ENCODE results near the gene NRXN3. TPM values are rescaled to one million over a fixed set of nuclear protein-coding genes. Genes with fewer than 3 reads are reported as not detected.

Gene NRXN3
- total RNA-seq, 2 experiments from 2014 or later, result not detected

GRCh38 chr14:78581229-78581628 is 411.1 kb downstream of the NRXN3 start:
- CTCF ChIA-PET, result interaction anchor here (1.2 to 1.3 kb wide), 2 partner anchors 10 to 13 kb away, joined by 3 read pairs; no protein-coding TSS in a partner anchor

GRCh38 chr14:78586681-78587080 is 416.5 kb downstream of the NRXN3 start:
- no peak overlapping the region for H3K4me3 Mint-ChIP-seq
- DNase-seq, result no peak
- POLR2A ChIA-PET, result no interaction called here
- CTCF ChIA-PET, result no interaction called here
- no peaks in the 10 kb centered on the region for H3K4me1 Mint-ChIP-seq
- no peaks in the 10 kb centered on the region for H3K9me3 Mint-ChIP-seq
- H3K27ac Mint-ChIP-seq, result no peak overlapping the region
- H3K27me3 Mint-ChIP-seq, result no peaks in the 10 kb centered on the region
- no peaks in the 10 kb centered on the region for H3K36me3 Mint-ChIP-seq (ENCODE audit: low read depth)

More at GRCh38 chr14:78581229-78581628, 411.1 kb downstream of the NRXN3 start:
- POLR2A ChIA-PET, result no interaction called here
- no peaks in the 10 kb centered on the region for H3K27me3 Mint-ChIP-seq
- no peak overlapping the region for H3K4me3 Mint-ChIP-seq
- no peak overlapping the region for H3K27ac Mint-ChIP-seq
- H3K9me3 Mint-ChIP-seq, result no peaks in the 10 kb centered on the region
- H3K4me1 Mint-ChIP-seq, result no peaks in the 10 kb centered on the region
- no peak for DNase-seq
- H3K36me3 Mint-ChIP-seq (ENCODE audit: low read depth), result no peaks in the 10 kb centered on the region

GRCh38 chr14:78588906-78589305 is 418.7 kb downstream of the NRXN3 start:
- H3K36me3 Mint-ChIP-seq (ENCODE audit: low read depth), result no peaks in the 10 kb centered on the region
- no peak overlapping the region for H3K4me3 Mint-ChIP-seq
- no peak for DNase-seq
- H3K4me1 Mint-ChIP-seq, result no peaks in the 10 kb centered on the region
- no peaks in the 10 kb centered on the region for H3K9me3 Mint-ChIP-seq
- CTCF ChIA-PET, result no interaction called here
- H3K27ac Mint-ChIP-seq, result no peak overlapping the region
- no peaks in the 10 kb centered on the region for H3K27me3 Mint-ChIP-seq
- POLR2A ChIA-PET, result no interaction called here

- peaks cover 2% of the 10 kb centered on the region for H3K27me3 Mint-ChIP-seq
- no peaks in the 10 kb centered on the region for H3K4me1 Mint-ChIP-seq
- no peaks in the 10 kb centered on the region for H3K9me3 Mint-ChIP-seq
- ChIA-PET POLR2A (no interaction called here), CTCF (interaction anchor here (0.6 kb wide), 1 partner anchor 93 kb away, joined by 4 read pairs; no protein-coding TSS in a partner anchor)
- H3K36me3 Mint-ChIP-seq (ENCODE audit: low read depth), result no peaks in the 10 kb centered on the region
- no peak overlapping the region for H3K4me3 Mint-ChIP-seq
- DNase-seq, result no peak
- H3K27ac Mint-ChIP-seq, result no peak overlapping the region
These were observed 422.5 kb downstream of the NRXN3 start for GRCh38 chr14:78592616-78593219.

GRCh38 chr14:78593949-78594348 is 423.8 kb downstream of the NRXN3 start:
- CTCF ChIA-PET, result no interaction called here

GRCh38 chr14:78595797-78596196 is 425.6 kb downstream of the NRXN3 start:
- no peaks in the 10 kb centered on the region for H3K36me3 Mint-ChIP-seq (ENCODE audit: low read depth)
- H3K4me3 Mint-ChIP-seq, result no peak overlapping the region
- H3K4me1 Mint-ChIP-seq, result no peaks in the 10 kb centered on the region
- H3K9me3 Mint-ChIP-seq, result no peaks in the 10 kb centered on the region
- ChIA-PET CTCF (no interaction called here), POLR2A (no interaction called here)
- peaks cover 13% of the 10 kb centered on the region for H3K27me3 Mint-ChIP-seq
- DNase-seq, result no peak
- H3K27ac Mint-ChIP-seq, result no peak overlapping the region

More at GRCh38 chr14:78593949-78594348, 423.8 kb downstream of the NRXN3 start:
- DNase-seq, result no peak
- H3K27ac Mint-ChIP-seq, result no peak overlapping the region
- no peak overlapping the region for H3K4me3 Mint-ChIP-seq
- no peaks in the 10 kb centered on the region for H3K9me3 Mint-ChIP-seq
- H3K4me1 Mint-ChIP-seq, result no peaks in the 10 kb centered on the region
- POLR2A ChIA-PET, result no interaction called here
- no peaks in the 10 kb centered on the region for H3K36me3 Mint-ChIP-seq (ENCODE audit: low read depth)
- H3K27me3 Mint-ChIP-seq, result peaks cover 7% of the 10 kb centered on the region

- no peaks in the 10 kb centered on the region for H3K36me3 Mint-ChIP-seq (ENCODE audit: low read depth)
- peaks cover 13% of the 10 kb centered on the region for H3K27me3 Mint-ChIP-seq
- ChIA-PET POLR2A (no interaction called here), CTCF (interaction anchor here (0.5 to 1.3 kb wide), 2 partner anchors 32 to 158 kb away, joined by 3 to 7 read pairs; no protein-coding TSS in a partner anchor)
- H3K27ac Mint-ChIP-seq, result no peak overlapping the region
- H3K9me3 Mint-ChIP-seq, result no peaks in the 10 kb centered on the region
- no peaks in the 10 kb centered on the region for H3K4me1 Mint-ChIP-seq
- no peak overlapping the region for H3K4me3 Mint-ChIP-seq
- DNase-seq, result peak; percentile 47
These were observed 428.1 kb downstream of the NRXN3 start for GRCh38 chr14:78598046-78598920.

GRCh38 chr14:78605025-78605762 is 435.0 kb downstream of the NRXN3 start:
- Mint-ChIP-seq H3K27me3 (peaks cover 4% of the 10 kb centered on the region), H3K27ac (no peak overlapping the region), H3K9me3 (no peaks in the 10 kb centered on the region), H3K4me1 (no peaks in the 10 kb centered on the region), H3K4me3 (no peak overlapping the region), H3K36me3 (ENCODE audit: low read depth) (no peaks in the 10 kb centered on the region)
- ChIA-PET CTCF (no interaction called here), POLR2A (no interaction called here)
- DNase-seq, result no peak

GRCh38 chr14:78605897-78606500 is 435.8 kb downstream of the NRXN3 start:
- CTCF ChIA-PET, result no interaction called here
- POLR2A ChIA-PET, result no interaction called here
- Mint-ChIP-seq H3K27me3 (no peaks in the 10 kb centered on the region), H3K4me3 (no peak overlapping the region), H3K4me1 (no peaks in the 10 kb centered on the region), H3K27ac (no peak overlapping the region), H3K36me3 (ENCODE audit: low read depth) (no peaks in the 10 kb centered on the region), H3K9me3 (no peaks in the 10 kb centered on the region)
- no peak for DNase-seq

- no peak overlapping the region for H3K27ac Mint-ChIP-seq
- H3K9me3 Mint-ChIP-seq, result no peaks in the 10 kb centered on the region
- H3K27me3 Mint-ChIP-seq, result no peaks in the 10 kb centered on the region
- no peaks in the 10 kb centered on the region for H3K4me1 Mint-ChIP-seq
- ChIA-PET CTCF (no interaction called here), POLR2A (interaction anchor here (0.6 kb wide), 1 partner anchor 31 kb away, joined by 4 read pairs; no protein-coding TSS in a partner anchor)
- DNase-seq, result no peak
- no peaks in the 10 kb centered on the region for H3K36me3 Mint-ChIP-seq (ENCODE audit: low read depth)
- H3K4me3 Mint-ChIP-seq, result no peak overlapping the region
These were observed 439.0 kb downstream of the NRXN3 start for GRCh38 chr14:78608998-78609787.

GRCh38 chr14:78610994-78611393 is 440.8 kb downstream of the NRXN3 start:
- H3K27ac Mint-ChIP-seq, result no peak overlapping the region
- no peaks in the 10 kb centered on the region for H3K36me3 Mint-ChIP-seq (ENCODE audit: low read depth)
- ChIA-PET POLR2A (no interaction called here), CTCF (interaction anchor here (1.2 kb wide), 1 partner anchor 303 kb away, joined by 3 read pairs; no protein-coding TSS in a partner anchor)
- no peak for DNase-seq
- H3K9me3 Mint-ChIP-seq, result no peaks in the 10 kb centered on the region
- H3K27me3 Mint-ChIP-seq, result no peaks in the 10 kb centered on the region
- no peaks in the 10 kb centered on the region for H3K4me1 Mint-ChIP-seq
- no peak overlapping the region for H3K4me3 Mint-ChIP-seq
